Measurements from ENCODE around the gene PITX3. TPM values are rescaled to one million over a fixed set of nuclear protein-coding genes. Genes with fewer than 3 reads are reported as not detected.
A peak's percentile ranks its signal among the peaks of the same experiment; 100 is the strongest.
"Not testable (repeated sequence)": the region's sequence is repeated elsewhere in the genome, so short reads cannot be mapped to it uniquely, and the experiment has no call there.

Gene PITX3
- total and polyA plus RNA-seq, 3 experiments from 2014 or later, result not detected

- Histone ChIP-seq H3K9me3 (ENCODE audit: low read length) (no peaks in the 10 kb centered on the region), H3K4me3 (ENCODE audit: low read length) (no peak overlapping the region), H3K36me3 (ENCODE audit: insufficient read depth, low read length) (peaks cover under 1% of the 10 kb centered on the region), H3K4me1 (ENCODE audit: insufficient read depth, low read length) (peaks cover under 1% of the 10 kb centered on the region), H3K27ac (ENCODE audit: low read depth, low read length) (no peak overlapping the region), H3K27me3 (ENCODE audit: insufficient read depth, low read length, poor library complexity, severe bottlenecking) (no peaks in the 10 kb centered on the region)
- H3K27ac Mint-ChIP-seq, result no peak overlapping the region
- CTCF ChIA-PET, result interaction anchor here (8.1 kb wide), 1 partner anchor 24 kb away, joined by 48 read pairs; no protein-coding TSS in a partner anchor
- peaks cover 0 to 42% (median 7%) of the 10 kb centered on the region in 3 donors for H3K36me3 Mint-ChIP-seq
- DNase-seq, result no peak
- no peaks in the 10 kb centered on the region for H3K9me3 Mint-ChIP-seq
- H3K27me3 Mint-ChIP-seq, result no peaks in the 10 kb centered on the region
- POLR2A ChIA-PET, result no interaction called here
- no peak overlapping the region for H3K4me3 Mint-ChIP-seq
- H3K4me1 Mint-ChIP-seq, result peaks cover 25 to 50% (median 42%) of the 10 kb centered on the region in 3 donors
These were observed 13.1 kb upstream of the PITX3 start for GRCh38 chr10:102254426-102254825.

- Mint-ChIP-seq H3K4me1 (peaks cover 36 to 68% (median 57%) of the 10 kb centered on the region in 3 donors), H3K27ac (peak overlapping the region in 1 of 8 donors; percentile 76), H3K36me3 (peaks cover 0 to 41% (median 7%) of the 10 kb centered on the region in 3 donors)
- peaks cover 12% of the 10 kb centered on the region for H3K4me1 ChIP-seq (ENCODE audit: insufficient read depth, low read length)
- H3K9me3 ChIP-seq (ENCODE audit: low read length); POLR2A ChIA-PET; H3K27me3 Mint-ChIP-seq; H3K27ac ChIP-seq (ENCODE audit: low read depth, low read length); H3K4me3 Mint-ChIP-seq; H3K9me3 Mint-ChIP-seq; DNase-seq; H3K4me3 ChIP-seq (ENCODE audit: low read length); H3K36me3 ChIP-seq (ENCODE audit: insufficient read depth, low read length); H3K27me3 ChIP-seq (ENCODE audit: insufficient read depth, low read length, poor library complexity, severe bottlenecking): not testable (repeated sequence)
- CTCF ChIA-PET, result interaction anchor here (0.7 to 8.1 kb wide), 3 partner anchors 22 to 169 kb away, joined by 3 to 48 read pairs (median 3); no protein-coding TSS in a partner anchor
These were observed 11.2 kb upstream of the PITX3 start for GRCh38 chr10:102252508-102252907.

- Mint-ChIP-seq H3K4me1 (peaks cover 48 to 64% (median 63%) of the 10 kb centered on the region in 3 donors), H3K9me3 (no peaks in the 10 kb centered on the region), H3K27ac (peak overlapping the region in 4 of 8 donors; percentile 4 to 49 (median 14)), H3K27me3 (peaks cover 5 to 9% of the 10 kb centered on the region in 2 donors), H3K4me3 (peak overlapping the region; percentile 4 to 98 (median 96)), H3K36me3 (peaks cover 0 to 29% (median 2%) of the 10 kb centered on the region in 3 donors)
- no peak overlapping the region for H3K4me3 ChIP-seq (ENCODE audit: low read length)
- no peak overlapping the region for H3K27ac ChIP-seq (ENCODE audit: low read depth, low read length)
- DNase-seq, result no peak
- peaks cover 6% of the 10 kb centered on the region for H3K27me3 ChIP-seq (ENCODE audit: insufficient read depth, low read length, poor library complexity, severe bottlenecking)
- H3K36me3 ChIP-seq (ENCODE audit: insufficient read depth, low read length), result no peaks in the 10 kb centered on the region
- ChIA-PET POLR2A (interaction anchor here (0.6 kb wide), 1 partner anchor 226 kb away, joined by 3 read pairs; no protein-coding TSS in a partner anchor), CTCF (interaction anchor here (1.2 to 8.1 kb wide), 2 partner anchors 17 to 105 kb away, joined by 3 to 48 read pairs; no protein-coding TSS in a partner anchor)
- H3K9me3 ChIP-seq (ENCODE audit: low read length), result no peaks in the 10 kb centered on the region
- peaks cover 36% of the 10 kb centered on the region for H3K4me1 ChIP-seq (ENCODE audit: insufficient read depth, low read length)
These were observed 6.4 kb upstream of the PITX3 start for GRCh38 chr10:102247734-102248133.

- H3K4me3 ChIP-seq (ENCODE audit: low read length), result peak overlapping the region; percentile 97
- peak overlapping the region; percentile 92 for H3K27ac ChIP-seq (ENCODE audit: low read depth, low read length)
- no peaks in the 10 kb centered on the region for H3K36me3 ChIP-seq (ENCODE audit: insufficient read depth, low read length)
- no peaks in the 10 kb centered on the region for H3K9me3 Mint-ChIP-seq
- peaks cover 47% of the 10 kb centered on the region for H3K4me1 ChIP-seq (ENCODE audit: insufficient read depth, low read length)
- H3K4me3 Mint-ChIP-seq, result peak overlapping the region; percentile 87 to 99 (median 98)
- no peaks in the 10 kb centered on the region for H3K9me3 ChIP-seq (ENCODE audit: low read length)
- peaks cover 57 to 69% (median 69%) of the 10 kb centered on the region in 3 donors for H3K4me1 Mint-ChIP-seq
- ChIA-PET POLR2A (interaction anchor here (1.6 to 2.6 kb wide), 2 partner anchors 15 to 256 kb away, joined by 5 to 13 read pairs; partner anchors contain the start of gene ACTR1A), CTCF (interaction anchor here (3.0 to 4.5 kb wide), 2 partner anchors 14 to 105 kb away, joined by 12 to 50 read pairs; no protein-coding TSS in a partner anchor)
- peaks cover 0 to 27% (median 2%) of the 10 kb centered on the region in 3 donors for H3K36me3 Mint-ChIP-seq
- H3K27me3 ChIP-seq (ENCODE audit: insufficient read depth, low read length, poor library complexity, severe bottlenecking), result peaks cover 14% of the 10 kb centered on the region
- peaks cover 12 to 17% of the 10 kb centered on the region in 2 donors for H3K27me3 Mint-ChIP-seq
- no peak for DNase-seq
- H3K27ac Mint-ChIP-seq, result peak overlapping the region; percentile 84 to 100 (median 97)
These were observed 4.9 kb upstream of the PITX3 start for GRCh38 chr10:102246261-102246660.

- Histone ChIP-seq H3K4me1 (ENCODE audit: insufficient read depth, low read length) (peaks cover 51% of the 10 kb centered on the region), H3K4me3 (ENCODE audit: low read length) (peak overlapping the region; percentile 97), H3K9me3 (ENCODE audit: low read length) (no peaks in the 10 kb centered on the region), H3K27ac (ENCODE audit: low read depth, low read length) (peak overlapping the region; percentile 92), H3K27me3 (ENCODE audit: insufficient read depth, low read length, poor library complexity, severe bottlenecking) (peaks cover 14% of the 10 kb centered on the region), H3K36me3 (ENCODE audit: insufficient read depth, low read length) (no peaks in the 10 kb centered on the region)
- no peak for DNase-seq
- Mint-ChIP-seq H3K36me3 (peaks cover 0 to 24% (median 2%) of the 10 kb centered on the region in 3 donors), H3K27me3 (peaks cover 12 to 17% of the 10 kb centered on the region in 2 donors), H3K9me3 (no peaks in the 10 kb centered on the region), H3K27ac (peak overlapping the region; percentile 84 to 100 (median 97)), H3K4me1 (peaks cover 58 to 68% (median 68%) of the 10 kb centered on the region in 3 donors), H3K4me3 (peak overlapping the region; percentile 87 to 99 (median 98))
- CTCF ChIA-PET, result interaction anchor here (1.0 to 4.5 kb wide), 3 partner anchors 14 to 257 kb away, joined by 3 to 50 read pairs (median 12); no protein-coding TSS in a partner anchor
- POLR2A ChIA-PET, result interaction anchor here (0.6 to 2.6 kb wide), 4 partner anchors 15 to 257 kb away, joined by 3 to 13 read pairs (median 4); partner anchors contain the start of genes ACTR1A and CUEDC2
These were observed 4.6 kb upstream of the PITX3 start for GRCh38 chr10:102245932-102246251.

GRCh38 chr10:102245082-102245931 lies 4.0 kb upstream of the PITX3 start, which contains the start of gene GBF1:
Gene GBF1 (plus strand): TSS chr10:102245532. CDS start chr10:102258939, 13,407 bp downstream.
- Histone ChIP-seq H3K27me3 (ENCODE audit: insufficient read depth, low read length, poor library complexity, severe bottlenecking) (peaks cover 18% of the 10 kb centered on the region), H3K4me3 (ENCODE audit: low read length) (peak within 1 kb of the TSS; percentile 97), H3K4me1 (ENCODE audit: insufficient read depth, low read length) (peaks cover 55% of the 10 kb centered on the region), H3K27ac (ENCODE audit: low read depth, low read length) (peak within 1 kb of the TSS; percentile 92), H3K9me3 (ENCODE audit: low read length) (no peaks in the 10 kb centered on the region), H3K36me3 (ENCODE audit: insufficient read depth, low read length) (no peaks in the 10 kb centered on the region)
- DNase-seq, result peak; percentile 80 to 96 (median 93)
- H3K4me3 Mint-ChIP-seq, result peak within 1 kb of the TSS; percentile 87 to 99 (median 98)
- no peaks in the 10 kb centered on the region for H3K9me3 Mint-ChIP-seq
- peaks cover 0 to 22% (median 2%) of the 10 kb centered on the region in 3 donors for H3K36me3 Mint-ChIP-seq
- ChIA-PET CTCF (interaction anchor here (0.6 to 4.5 kb wide), 5 partner anchors 13 to 258 kb away, joined by 3 to 50 read pairs (median 3); no protein-coding TSS in a partner anchor), POLR2A (interaction anchor here (0.5 to 2.6 kb wide), 5 partner anchors 14 to 1666 kb away, joined by 3 to 13 read pairs (median 4); partner anchors contain the start of genes ACTR1A and CUEDC2)
- H3K27me3 Mint-ChIP-seq, result peaks cover 12 to 20% of the 10 kb centered on the region in 2 donors
- peak within 1 kb of the TSS; percentile 84 to 100 (median 97) for H3K27ac Mint-ChIP-seq
- peaks cover 57 to 70% (median 69%) of the 10 kb centered on the region in 3 donors for H3K4me1 Mint-ChIP-seq

GRCh38 chr10:102243309-102243708 lies 2.0 kb upstream of the PITX3 start:
- Mint-ChIP-seq H3K4me3 (peak overlapping the region in 4 of 7 donors; percentile 12 to 51 (median 32)), H3K27ac (no peak overlapping the region), H3K4me1 (peaks cover 47 to 61% (median 53%) of the 10 kb centered on the region in 3 donors), H3K27me3 (peaks cover 15 to 21% of the 10 kb centered on the region in 2 donors), H3K36me3 (peaks cover 0 to 11% (median 0%) of the 10 kb centered on the region in 3 donors), H3K9me3 (no peaks in the 10 kb centered on the region)
- H3K27me3 ChIP-seq (ENCODE audit: insufficient read depth, low read length, poor library complexity, severe bottlenecking), result peaks cover 18% of the 10 kb centered on the region
- ChIA-PET CTCF (interaction anchor here (0.6 to 4.5 kb wide), 3 partner anchors 11 to 235 kb away, joined by 3 to 50 read pairs (median 5); no protein-coding TSS in a partner anchor), POLR2A (no interaction called here)
- H3K36me3 ChIP-seq (ENCODE audit: insufficient read depth, low read length), result no peaks in the 10 kb centered on the region
- H3K9me3 ChIP-seq (ENCODE audit: low read length), result no peaks in the 10 kb centered on the region
- peaks cover 49% of the 10 kb centered on the region for H3K4me1 ChIP-seq (ENCODE audit: insufficient read depth, low read length)
- DNase-seq, result no peak
- no peak overlapping the region for H3K4me3 ChIP-seq (ENCODE audit: low read length)
- no peak overlapping the region for H3K27ac ChIP-seq (ENCODE audit: low read depth, low read length)

Data from CD8-positive, alpha-beta memory T cell (primary cell).